A549 (cell line): ENCODE measurements around the gene MUC7. TPM values are rescaled to one million over a fixed set of nuclear protein-coding genes. Genes with fewer than 3 reads are reported as not detected.
"Not testable (repeated sequence)": the region's sequence is repeated elsewhere in the genome, so short reads cannot be mapped to it uniquely, and the experiment has no call there.

Experiments
- ATAC-seq, 2 experiments: fragments of 200-7000 bp in 1 of 2; fragments of >200 bp in 1 of 2; cut with Nextera tagmentation in 1 of 2; cut with Tn5 transposase in 1 of 2; 3 replicates each; pipeline versions ENCODE4 v1.8.0 to v1.9.1; 2018 to 2020; ENCODE audit warnings: mild to moderate bottlenecking in 1 of 2, moderate library complexity in 1 of 2
- CTCF ChIA-PET: fragments of 300-600 bp; sonication (Branson Sonifier 250); formaldehyde crosslinking; extraction: SDS; loops from one replicate; lab custom pipeline; 2021; ENCODE audit warnings: antibody characterized with exemption, inconsistent platforms; lab: Yijun Ruan, JAX
- POLR2A ChIA-PET: fragments of 350-600 bp; formaldehyde crosslinking; extraction: SDS; loops from one replicate; lab custom pipeline; 2021; ENCODE audit warnings: antibody characterized with exemption, inconsistent platforms; lab: Yijun Ruan, JAX
- DNase-seq, 2 experiments: peaks; one replicate each; pipeline versions ENCODE4 v3.0.0 to v3.0.0-alpha.2; 2011 to 2016; ENCODE audit warnings: low read depth in 1 of 2, low spot score in 1 of 2
- FAIRE-seq: peaks from 2 replicates; lab custom pipeline; 2011; peaks lifted over from hg19 to GRCh38; lab: Jason Lieb, UNC
- H3K27ac ChIP-seq, 2 experiments: fragments of >200 bp; sonication (Bioruptor Twin); formaldehyde crosslinking; 3 replicates each; pipeline ENCODE4 v1.5.1; 2016 to 2017
- H3K4me1 ChIP-seq: fragments of >200 bp; sonication (Bioruptor Twin); formaldehyde crosslinking; 3 replicates; pipeline ENCODE4 v1.6.1; 2016
- H3K4me2 ChIP-seq: fragments of >200 bp; sonication (Bioruptor Twin); formaldehyde crosslinking; 3 replicates; pipeline ENCODE4 v1.6.1; 2016
- H3K4me3 ChIP-seq: fragments of >200 bp; sonication (Bioruptor Twin); formaldehyde crosslinking; 3 replicates; pipeline ENCODE4 v1.5.1; 2016
- H3K9me3 ChIP-seq: fragments of >200 bp; sonication (Bioruptor Twin); formaldehyde crosslinking; 3 replicates; pipeline ENCODE4 v1.6.1; 2016
- BHLHE40 ChIP-seq: IDR thresholded peaks from 2 replicates; pipeline ENCODE4 v1.6.1; 2012; ENCODE audit warnings: low read depth, low read length, inconsistent platforms
- CHD4 ChIP-seq: fragments of 200-600 bp; sonication (generic); IDR thresholded peaks from 2 replicates; pipeline ENCODE4 v1.6.1; 2016; ENCODE audit warnings: antibody characterized with exemption, mild to moderate bottlenecking, borderline replicate concordance
- EP300 ChIP-seq, 2 experiments: fragments of >200 bp; sonication (Bioruptor Twin); formaldehyde crosslinking; IDR thresholded peaks; 2 replicates in 1 of 2; 3 replicates in 1 of 2; pipeline ENCODE4 v1.6.1; 2016 to 2017
- FOSL2 ChIP-seq, 2 experiments: fragments of 450-650 bp in 1 of 2; fragments of >200 bp in 1 of 2; sonication (Bioruptor Twin) in 1 of 2; formaldehyde crosslinking; IDR thresholded peaks; 2 replicates each; pipeline versions ENCODE4 v1.5.0 to v1.6.1; 2016 to 2020; ENCODE audit warnings: mild to moderate bottlenecking in 1 of 2, moderate library complexity in 1 of 2
- GATA3 ChIP-seq: IDR thresholded peaks from 2 replicates; pipeline ENCODE4 v1.6.1; 2012; ENCODE audit warnings: borderline replicate concordance
- HOXA7 ChIP-seq: fragments of 250-450 bp; sonication (Bioruptor Pico); IDR thresholded peaks from 2 replicates; pipeline ENCODE4 v1.5.0; 2020; ENCODE audit warnings: mild to moderate bottlenecking, moderate library complexity
- HOXB13 ChIP-seq: fragments of 250-450 bp; sonication (Bioruptor Pico); IDR thresholded peaks from 2 replicates; pipeline ENCODE4 v1.5.0; 2020; ENCODE audit warnings: low read depth, mild to moderate bottlenecking, moderate library complexity
- MAFK ChIP-seq: fragments of 450-650 bp; IDR thresholded peaks from 2 replicates; pipeline ENCODE4 v1.6.1; 2014; ENCODE audit not compliant: partially characterized antibody
- NFE2L2 ChIP-seq: fragments of 150-350 bp; conservative IDR thresholded peaks from 2 replicates; pipeline ENCODE4 v1.6.1; 2014; ENCODE audit warnings: low read length
- NR3C1 ChIP-seq: fragments of >200 bp; sonication (Bioruptor Twin); formaldehyde crosslinking; IDR thresholded peaks from 3 replicates; pipeline ENCODE4 v1.6.1; 2017
- RAD21 ChIP-seq, 2 experiments: fragments of >200 bp in 1 of 2; sonication (Bioruptor Twin) in 1 of 2; formaldehyde crosslinking in 1 of 2; IDR thresholded peaks in 1 of 2; conservative IDR thresholded peaks in 1 of 2; 2 replicates in 1 of 2; 3 replicates in 1 of 2; pipeline ENCODE4 v1.6.1; 2012 to 2018; ENCODE audit warnings: inconsistent platforms in 1 of 2
- RARB ChIP-seq: fragments of 250-450 bp; sonication (Bioruptor Pico); IDR thresholded peaks from 2 replicates; pipeline ENCODE4 v1.8.0; 2021; ENCODE audit warnings: mild to moderate bottlenecking, moderate library complexity
- RCOR1 ChIP-seq: fragments of 150-350 bp; IDR thresholded peaks from 2 replicates; pipeline ENCODE4 v1.6.1; 2014; ENCODE audit warnings: antibody characterized with exemption, low read length, low read depth
- ZC3H11A ChIP-seq: fragments of 450-650 bp; IDR thresholded peaks from 2 replicates; pipeline ENCODE4 v1.6.1; 2014; ENCODE audit warnings: antibody characterized with exemption, mild to moderate bottlenecking
- ZFP36 ChIP-seq: fragments of 450-650 bp; IDR thresholded peaks from 2 replicates; pipeline ENCODE4 v1.6.1; 2014; ENCODE audit warnings: borderline replicate concordance; ENCODE audit not compliant: partially characterized antibody
- WGBS: methylation state at CpG from one replicate; pipeline ENCODE4 v1.1.6; 2017; ENCODE audit errors: missing lambda C conversion rate; 5-methylcytosine and 5-hydroxymethylcytosine counted together
- polyA plus RNA-seq, 4 experiments: library from polyadenylated mRNA; depleted of rRNA in 3 of 4; stranded (reverse); fragments of >200 nt; fragmentation: RNase III in 1 of 4; extraction: RNeasy Plus Mini Kit Qiagen cat#74134 plus additional on column Dnase treatment in 1 of 4; gene quantifications; 2 replicates in 3 of 4; 3 replicates in 1 of 4; pipeline ENCODE4 v1.2.3, GENCODE V29; 2011 to 2017
- TF ChIP-seq, protein P1 (sequence below): fragments of 200-600 bp; sonication (generic); IDR thresholded peaks from 2 replicates; pipeline ENCODE4 v1.6.1; 2016; ENCODE audit warnings: antibody characterized with exemption, mild to moderate bottlenecking, moderate library complexity
- TF ChIP-seq, protein P2 (sequence below): IDR thresholded peaks from 2 replicates; pipeline ENCODE4 v1.6.1; 2012; ENCODE audit warnings: low read depth, borderline replicate concordance
- TF ChIP-seq, protein P3 (sequence below): fragments of 250-450 bp; sonication (Bioruptor Pico); IDR thresholded peaks from 2 replicates; pipeline ENCODE4 v1.5.0; 2021; ENCODE audit warnings: mild to moderate bottlenecking, moderate library complexity, borderline replicate concordance
- TF ChIP-seq, protein P4 (sequence below): IDR thresholded peaks from 2 replicates; pipeline ENCODE4 v1.6.1; 2012
- TF ChIP-seq, protein P5 (sequence below): fragments of >200 bp; sonication (Bioruptor Twin); formaldehyde crosslinking; IDR thresholded peaks from 3 replicates; pipeline ENCODE4 v1.5.1; 2016
- TF ChIP-seq, protein P6 (sequence below): fragments of >200 bp; sonication (Bioruptor Twin); formaldehyde crosslinking; IDR thresholded peaks from 2 replicates; pipeline ENCODE4 v1.6.1; 2016

MUC7 gene
- polyA plus RNA-seq, 2 of the 4 experiments (the other 2 are of a cell fraction), result not detected

DNA sequence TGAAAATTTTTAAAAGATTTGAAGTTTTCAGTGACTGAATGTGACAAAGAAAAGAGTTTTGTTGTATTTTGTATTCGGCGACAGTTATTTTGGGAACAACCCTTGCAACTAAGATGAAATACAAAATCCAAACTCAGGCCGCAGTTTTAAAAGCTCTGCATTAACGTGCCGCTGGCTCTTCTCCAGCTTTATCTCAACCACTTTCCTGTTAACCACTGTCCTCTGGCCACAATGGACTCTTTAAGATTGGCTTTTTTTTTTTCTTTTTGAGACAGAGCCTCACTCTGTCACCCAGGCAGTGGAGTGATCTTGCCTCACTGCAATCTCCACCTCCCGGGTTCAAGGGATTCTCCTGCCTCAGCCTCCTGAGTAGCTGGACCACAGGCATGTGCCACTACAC lies 24.2 kb downstream of the MUC7 start (continued):
- TF ChIP-seq, protein P1, sequence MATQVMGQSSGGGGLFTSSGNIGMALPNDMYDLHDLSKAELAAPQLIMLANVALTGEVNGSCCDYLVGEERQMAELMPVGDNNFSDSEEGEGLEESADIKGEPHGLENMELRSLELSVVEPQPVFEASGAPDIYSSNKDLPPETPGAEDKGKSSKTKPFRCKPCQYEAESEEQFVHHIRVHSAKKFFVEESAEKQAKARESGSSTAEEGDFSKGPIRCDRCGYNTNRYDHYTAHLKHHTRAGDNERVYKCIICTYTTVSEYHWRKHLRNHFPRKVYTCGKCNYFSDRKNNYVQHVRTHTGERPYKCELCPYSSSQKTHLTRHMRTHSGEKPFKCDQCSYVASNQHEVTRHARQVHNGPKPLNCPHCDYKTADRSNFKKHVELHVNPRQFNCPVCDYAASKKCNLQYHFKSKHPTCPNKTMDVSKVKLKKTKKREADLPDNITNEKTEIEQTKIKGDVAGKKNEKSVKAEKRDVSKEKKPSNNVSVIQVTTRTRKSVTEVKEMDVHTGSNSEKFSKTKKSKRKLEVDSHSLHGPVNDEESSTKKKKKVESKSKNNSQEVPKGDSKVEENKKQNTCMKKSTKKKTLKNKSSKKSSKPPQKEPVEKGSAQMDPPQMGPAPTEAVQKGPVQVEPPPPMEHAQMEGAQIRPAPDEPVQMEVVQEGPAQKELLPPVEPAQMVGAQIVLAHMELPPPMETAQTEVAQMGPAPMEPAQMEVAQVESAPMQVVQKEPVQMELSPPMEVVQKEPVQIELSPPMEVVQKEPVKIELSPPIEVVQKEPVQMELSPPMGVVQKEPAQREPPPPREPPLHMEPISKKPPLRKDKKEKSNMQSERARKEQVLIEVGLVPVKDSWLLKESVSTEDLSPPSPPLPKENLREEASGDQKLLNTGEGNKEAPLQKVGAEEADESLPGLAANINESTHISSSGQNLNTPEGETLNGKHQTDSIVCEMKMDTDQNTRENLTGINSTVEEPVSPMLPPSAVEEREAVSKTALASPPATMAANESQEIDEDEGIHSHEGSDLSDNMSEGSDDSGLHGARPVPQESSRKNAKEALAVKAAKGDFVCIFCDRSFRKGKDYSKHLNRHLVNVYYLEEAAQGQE, result no peak
- TF ChIP-seq ZFP36 (no peak), EP300 (IDR thresholded peaks at IDR 0.05) (no peak), MAFK (no peak)
- TF ChIP-seq, protein P2, sequence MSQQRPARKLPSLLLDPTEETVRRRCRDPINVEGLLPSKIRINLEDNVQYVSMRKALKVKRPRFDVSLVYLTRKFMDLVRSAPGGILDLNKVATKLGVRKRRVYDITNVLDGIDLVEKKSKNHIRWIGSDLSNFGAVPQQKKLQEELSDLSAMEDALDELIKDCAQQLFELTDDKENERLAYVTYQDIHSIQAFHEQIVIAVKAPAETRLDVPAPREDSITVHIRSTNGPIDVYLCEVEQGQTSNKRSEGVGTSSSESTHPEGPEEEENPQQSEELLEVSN, result no peak

DNA sequence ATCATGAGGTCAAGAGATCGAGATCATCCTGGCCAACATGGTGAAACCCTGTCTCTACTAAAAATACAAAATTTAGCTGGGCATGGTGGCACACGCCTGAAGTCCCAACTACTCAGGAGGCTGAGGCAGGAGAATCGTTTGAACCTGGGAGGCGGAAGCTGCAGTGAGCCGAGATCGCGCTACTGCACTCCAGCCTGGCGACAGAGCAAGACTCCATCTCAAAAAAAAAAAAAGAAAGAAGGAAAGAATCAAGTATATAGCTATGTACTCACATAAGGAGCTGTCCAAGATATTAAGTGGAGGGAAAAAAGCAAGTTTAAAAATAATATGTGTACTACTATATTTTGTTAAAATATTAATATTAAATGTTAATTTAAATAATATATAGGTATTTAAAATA lies 29.8 kb downstream of the MUC7 start:
- H3K4me1 ChIP-seq, H3K9me3 ChIP-seq, FAIRE-seq, POLR2A ChIA-PET, CTCF ChIA-PET, DNase-seq, H3K27ac ChIP-seq, ATAC-seq, H3K4me2 ChIP-seq, H3K4me3 ChIP-seq: not testable (repeated sequence)
- 17% methylated on average over 8 of the region's 8 CpGs for WGBS
- TF ChIP-seq, protein P1, result peak; percentile 55

DNA sequence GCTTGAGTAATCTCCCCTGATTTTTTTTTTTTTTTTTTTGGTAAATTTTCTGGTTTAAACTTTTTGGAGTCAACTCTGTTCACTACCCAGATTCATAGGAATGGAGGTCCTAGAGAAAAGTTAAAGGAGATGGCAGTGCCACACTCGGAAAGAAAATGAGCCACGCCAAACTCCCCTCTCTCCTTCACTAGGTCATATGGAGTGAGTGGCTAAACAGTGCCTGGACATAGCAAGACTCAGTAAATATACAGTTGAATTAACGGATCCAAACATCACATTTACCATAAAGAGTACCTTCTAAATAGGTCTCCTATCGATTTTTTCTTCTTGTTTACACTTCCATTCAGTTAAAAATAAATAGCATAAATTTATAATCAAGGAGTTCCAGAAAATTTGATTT lies 32.7 kb downstream of the MUC7 start:
- no peak for FAIRE-seq
- 27% methylated on average over 4 of the region's 4 CpGs for WGBS
- TF ChIP-seq RAD21 (conservative IDR thresholded peaks at IDR 0.05 in 1 of 2, IDR thresholded peaks at IDR 0.05 in 1 of 2) (no peak), ZFP36 (no peak), ZC3H11A (no peak), HOXB13 (CRISPR knock-in tag) (no peak), HOXA7 (CRISPR knock-in tag) (no peak), BHLHE40 (no peak), RCOR1 (no peak), RARB (CRISPR knock-in tag) (no peak), CHD4 (no peak), NR3C1 (no peak), FOSL2 (IDR thresholded peaks at IDR 0.05) (no peak), FOSL2 (CRISPR knock-in tag; IDR thresholded peaks at IDR 0.05) (no peak), NFE2L2 (no peak), GATA3 (no peak)
- TF ChIP-seq, protein P3, sequence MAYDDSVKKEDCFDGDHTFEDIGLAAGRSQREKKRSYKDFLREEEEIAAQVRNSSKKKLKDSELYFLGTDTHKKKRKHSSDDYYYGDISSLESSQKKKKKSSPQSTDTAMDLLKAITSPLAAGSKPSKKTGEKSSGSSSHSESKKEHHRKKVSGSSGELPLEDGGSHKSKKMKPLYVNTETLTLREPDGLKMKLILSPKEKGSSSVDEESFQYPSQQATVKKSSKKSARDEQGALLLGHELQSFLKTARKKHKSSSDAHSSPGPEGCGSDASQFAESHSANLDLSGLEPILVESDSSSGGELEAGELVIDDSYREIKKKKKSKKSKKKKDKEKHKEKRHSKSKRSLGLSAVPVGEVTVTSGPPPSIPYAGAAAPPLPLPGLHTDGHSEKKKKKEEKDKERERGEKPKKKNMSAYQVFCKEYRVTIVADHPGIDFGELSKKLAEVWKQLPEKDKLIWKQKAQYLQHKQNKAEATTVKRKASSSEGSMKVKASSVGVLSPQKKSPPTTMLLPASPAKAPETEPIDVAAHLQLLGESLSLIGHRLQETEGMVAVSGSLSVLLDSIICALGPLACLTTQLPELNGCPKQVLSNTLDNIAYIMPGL (CRISPR knock-in tag), result no peak
- TF ChIP-seq, protein P4, sequence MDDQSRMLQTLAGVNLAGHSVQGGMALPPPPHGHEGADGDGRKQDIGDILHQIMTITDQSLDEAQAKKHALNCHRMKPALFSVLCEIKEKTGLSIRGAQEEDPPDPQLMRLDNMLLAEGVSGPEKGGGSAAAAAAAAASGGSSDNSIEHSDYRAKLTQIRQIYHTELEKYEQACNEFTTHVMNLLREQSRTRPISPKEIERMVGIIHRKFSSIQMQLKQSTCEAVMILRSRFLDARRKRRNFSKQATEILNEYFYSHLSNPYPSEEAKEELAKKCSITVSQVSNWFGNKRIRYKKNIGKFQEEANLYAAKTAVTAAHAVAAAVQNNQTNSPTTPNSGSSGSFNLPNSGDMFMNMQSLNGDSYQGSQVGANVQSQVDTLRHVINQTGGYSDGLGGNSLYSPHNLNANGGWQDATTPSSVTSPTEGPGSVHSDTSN, result no peak
- TF ChIP-seq, protein P5, sequence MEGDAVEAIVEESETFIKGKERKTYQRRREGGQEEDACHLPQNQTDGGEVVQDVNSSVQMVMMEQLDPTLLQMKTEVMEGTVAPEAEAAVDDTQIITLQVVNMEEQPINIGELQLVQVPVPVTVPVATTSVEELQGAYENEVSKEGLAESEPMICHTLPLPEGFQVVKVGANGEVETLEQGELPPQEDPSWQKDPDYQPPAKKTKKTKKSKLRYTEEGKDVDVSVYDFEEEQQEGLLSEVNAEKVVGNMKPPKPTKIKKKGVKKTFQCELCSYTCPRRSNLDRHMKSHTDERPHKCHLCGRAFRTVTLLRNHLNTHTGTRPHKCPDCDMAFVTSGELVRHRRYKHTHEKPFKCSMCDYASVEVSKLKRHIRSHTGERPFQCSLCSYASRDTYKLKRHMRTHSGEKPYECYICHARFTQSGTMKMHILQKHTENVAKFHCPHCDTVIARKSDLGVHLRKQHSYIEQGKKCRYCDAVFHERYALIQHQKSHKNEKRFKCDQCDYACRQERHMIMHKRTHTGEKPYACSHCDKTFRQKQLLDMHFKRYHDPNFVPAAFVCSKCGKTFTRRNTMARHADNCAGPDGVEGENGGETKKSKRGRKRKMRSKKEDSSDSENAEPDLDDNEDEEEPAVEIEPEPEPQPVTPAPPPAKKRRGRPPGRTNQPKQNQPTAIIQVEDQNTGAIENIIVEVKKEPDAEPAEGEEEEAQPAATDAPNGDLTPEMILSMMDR, result no peak
- TF ChIP-seq, protein P6, sequence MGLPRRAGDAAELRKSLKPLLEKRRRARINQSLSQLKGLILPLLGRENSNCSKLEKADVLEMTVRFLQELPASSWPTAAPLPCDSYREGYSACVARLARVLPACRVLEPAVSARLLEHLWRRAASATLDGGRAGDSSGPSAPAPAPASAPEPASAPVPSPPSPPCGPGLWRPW, result no peak

More for the DNA sequence above, 32.7 kb downstream of the MUC7 start:
- ATAC-seq (no peak), DNase-seq (no peak)
- CTCF ChIA-PET, result no interaction called here
- H3K4me2 ChIP-seq, result no peak overlapping the region
- H3K27ac ChIP-seq, result no peak overlapping the region
- POLR2A ChIA-PET, result no interaction called here
- no peak overlapping the region for H3K4me3 ChIP-seq
- H3K9me3 ChIP-seq, result no peaks in the 10 kb centered on the region
- H3K4me1 ChIP-seq, result no peaks in the 10 kb centered on the region
